ENCODE measurements around the gene CLEC16A.
A peak's percentile ranks its signal among the peaks of the same experiment; 100 is the strongest.

The CLEC16A gene

DNA sequence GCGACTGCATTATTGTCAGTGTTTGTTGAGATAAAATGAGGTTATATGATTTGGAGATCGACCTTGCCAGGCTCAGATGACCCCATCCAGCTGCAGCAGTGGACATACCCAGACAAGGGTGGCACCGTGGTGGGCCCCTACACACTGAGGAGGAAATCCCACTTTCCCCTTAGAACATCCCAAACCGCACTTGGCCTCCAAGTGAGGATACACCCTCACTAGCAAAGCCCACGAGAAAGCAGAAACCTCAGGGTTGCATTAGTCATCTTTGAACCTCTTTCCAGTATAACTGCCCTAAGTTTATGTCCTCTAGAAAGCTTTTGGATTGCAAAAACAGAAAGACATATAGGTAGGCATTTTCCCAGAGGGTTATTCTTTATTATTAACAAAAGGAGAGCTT is 101.5 kb downstream of the CLEC16A start:
- DNase-seq = peak; percentile 40

- peak; percentile 45 for DNase-seq
Measured at GRCh38 chr16:11046382-11046931, 102.1 kb downstream of the CLEC16A start.

GRCh38 chr16:11047057-11047456 is 102.7 kb downstream of the CLEC16A start:
- no peak for DNase-seq

DNA sequence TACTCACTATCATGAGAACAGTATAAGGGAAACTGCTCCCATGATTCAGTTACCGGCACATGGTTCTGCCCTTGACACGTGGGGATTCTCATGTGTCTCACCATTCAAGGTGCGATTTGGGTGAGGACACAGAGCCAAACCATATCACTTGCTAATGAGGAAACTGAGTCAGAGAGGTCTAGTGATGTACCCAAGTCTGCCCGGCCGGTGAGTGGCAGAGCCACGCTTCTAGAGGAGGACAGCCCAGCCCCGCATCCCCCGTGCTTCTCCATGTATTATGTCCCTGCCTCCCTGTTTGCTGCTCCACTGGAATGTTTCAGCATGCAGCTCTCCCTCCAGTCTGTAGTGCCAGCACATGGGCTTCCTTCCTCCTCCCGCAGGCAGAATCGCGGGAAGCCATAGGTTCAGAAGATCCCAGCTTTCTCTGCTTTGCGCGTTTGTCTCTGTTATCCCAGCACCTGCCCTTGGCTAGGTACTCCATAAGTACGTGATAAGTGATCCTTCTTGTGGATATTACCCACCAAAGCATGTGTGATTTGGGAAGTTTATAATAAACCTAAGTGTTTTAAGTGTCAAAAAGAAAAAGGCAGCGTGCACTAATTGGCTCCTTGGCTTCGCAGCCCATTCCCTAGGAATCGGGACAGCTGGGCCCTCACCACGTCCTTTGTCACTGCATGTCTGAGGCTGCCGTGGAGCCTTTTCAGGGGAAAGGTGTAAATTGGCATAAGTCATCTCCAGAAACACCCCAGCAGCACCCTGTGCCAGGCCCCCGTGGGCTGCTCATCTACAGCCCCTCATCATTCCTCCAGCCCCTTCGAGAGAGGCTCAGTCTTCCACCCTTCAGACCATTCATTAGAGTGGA is 103.8 kb downstream of the CLEC16A start:
- DNase-seq = peak; percentile 54

DNA sequence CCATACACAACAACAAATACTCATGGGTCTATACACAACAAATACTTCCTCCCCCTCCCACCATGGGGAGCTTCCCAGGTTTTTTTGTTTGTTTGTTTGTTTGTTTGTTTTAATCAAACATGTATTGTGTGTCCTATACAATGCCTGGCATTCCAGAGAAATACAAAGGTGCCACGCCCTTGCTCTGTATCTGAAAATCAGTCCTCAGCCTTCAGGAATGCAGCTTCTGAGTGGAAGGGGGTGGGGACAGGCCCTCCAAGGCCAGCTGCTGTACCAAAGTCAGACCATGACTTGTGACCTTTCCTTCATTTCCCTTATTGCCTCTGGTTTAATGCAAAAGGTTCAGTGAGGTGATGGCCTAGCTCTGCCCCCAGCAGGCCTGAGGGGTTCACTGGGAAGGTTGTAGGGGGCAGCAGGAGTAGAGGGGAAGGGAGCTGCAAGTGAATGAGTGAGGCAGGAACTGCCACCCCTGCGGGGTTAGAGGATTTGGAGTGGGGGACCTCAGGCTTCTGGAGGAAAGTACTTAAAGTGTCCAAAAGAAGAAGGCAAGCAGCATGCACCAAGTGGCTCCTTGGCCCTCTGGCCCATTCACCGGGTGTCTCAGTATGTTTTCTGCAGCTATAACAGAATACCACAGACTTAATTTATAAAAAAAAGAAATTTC is 105.2 kb downstream of the CLEC16A start:
- peak; percentile 52 for DNase-seq

GRCh38 chr16:11050536-11050935 is 106.2 kb downstream of the CLEC16A start:
- DNase-seq = peak; percentile 58

- no peak for DNase-seq
Measured at GRCh38 chr16:11050944-11051343, 106.6 kb downstream of the CLEC16A start.

GRCh38 chr16:11051430-11051829 is 107.1 kb downstream of the CLEC16A start:
- no peak for DNase-seq

DNA sequence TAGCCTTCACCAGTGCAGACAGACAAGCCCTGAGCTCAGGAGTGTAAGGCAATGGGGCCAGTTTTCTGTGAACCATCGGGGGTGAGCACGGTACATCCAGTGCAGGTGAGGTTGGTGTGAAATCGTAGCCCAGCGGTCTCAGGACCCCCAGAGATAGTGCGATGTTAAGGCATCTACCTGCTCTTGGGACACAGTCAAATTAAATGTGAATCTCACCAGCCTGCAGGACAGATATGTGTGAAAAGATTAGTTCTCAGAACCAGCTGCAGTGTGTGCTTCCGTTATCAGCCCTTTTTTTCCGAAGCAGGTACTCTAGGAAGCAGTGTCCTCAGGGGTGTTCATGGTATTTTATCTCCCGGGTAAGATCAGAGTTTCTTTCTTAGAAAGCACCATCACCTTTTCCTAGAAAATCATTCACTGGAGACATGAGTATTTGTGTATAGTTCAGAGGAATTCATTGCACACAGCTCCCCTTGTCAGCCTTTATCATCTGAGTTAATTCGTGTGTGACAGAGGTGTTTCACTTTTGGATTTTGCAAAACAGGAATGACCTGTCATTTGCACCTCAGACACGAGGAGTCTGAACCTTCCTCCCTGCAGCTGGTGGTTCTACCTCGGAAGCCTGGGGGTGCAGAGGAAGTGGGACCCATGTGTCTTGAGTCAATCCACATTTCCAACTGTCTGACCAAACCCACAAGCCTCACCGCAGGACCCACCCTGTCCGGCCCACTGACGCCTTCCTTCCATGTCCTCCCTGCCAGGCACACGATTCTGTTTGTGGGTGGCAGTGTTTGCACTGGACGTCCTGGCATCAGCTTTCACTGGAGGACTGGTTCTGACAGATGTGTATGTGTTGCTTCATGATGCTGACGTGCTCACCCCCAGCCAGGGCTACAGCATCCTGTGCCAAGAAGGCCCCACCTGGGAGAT is 107.8 kb downstream of the CLEC16A start:
- DNase-seq = peak; percentile 94

- no peak for DNase-seq
Measured at GRCh38 chr16:11053916-11054460, 109.6 kb downstream of the CLEC16A start.

- no peak for DNase-seq
Measured at GRCh38 chr16:11056090-11056992, 112.0 kb downstream of the CLEC16A start.

DNA sequence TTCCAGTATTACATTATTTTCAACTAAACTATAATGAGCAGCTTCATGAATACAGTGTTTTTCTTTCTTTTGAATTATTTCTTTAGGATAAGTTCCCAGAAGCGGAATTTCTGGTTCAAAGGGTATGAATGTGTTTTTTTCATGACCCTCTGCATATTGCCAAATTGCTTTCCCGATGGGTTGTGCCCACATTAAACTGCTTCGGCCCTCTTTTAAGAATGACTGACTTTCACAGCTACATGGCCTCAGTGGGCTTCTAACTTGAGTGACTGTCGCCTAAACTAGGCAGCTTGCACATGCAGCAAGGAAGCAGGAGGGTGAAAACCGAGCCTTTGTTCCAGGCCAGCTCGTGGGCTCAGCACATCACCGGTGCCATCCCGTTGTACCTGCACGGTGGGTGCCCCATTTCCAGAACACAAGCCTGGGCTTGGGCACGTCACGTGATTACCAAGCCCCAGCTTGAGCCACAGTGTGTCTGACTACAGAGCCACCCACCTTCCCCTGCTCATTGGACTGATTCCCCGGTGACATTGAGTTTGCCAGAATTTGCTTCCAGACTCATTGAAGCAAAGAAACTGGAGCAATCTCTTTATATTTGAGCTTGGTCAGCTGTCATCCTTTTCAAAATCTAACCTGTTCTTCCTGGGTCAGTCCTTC is 112.8 kb downstream of the CLEC16A start:
- DNase-seq = no peak

DNA sequence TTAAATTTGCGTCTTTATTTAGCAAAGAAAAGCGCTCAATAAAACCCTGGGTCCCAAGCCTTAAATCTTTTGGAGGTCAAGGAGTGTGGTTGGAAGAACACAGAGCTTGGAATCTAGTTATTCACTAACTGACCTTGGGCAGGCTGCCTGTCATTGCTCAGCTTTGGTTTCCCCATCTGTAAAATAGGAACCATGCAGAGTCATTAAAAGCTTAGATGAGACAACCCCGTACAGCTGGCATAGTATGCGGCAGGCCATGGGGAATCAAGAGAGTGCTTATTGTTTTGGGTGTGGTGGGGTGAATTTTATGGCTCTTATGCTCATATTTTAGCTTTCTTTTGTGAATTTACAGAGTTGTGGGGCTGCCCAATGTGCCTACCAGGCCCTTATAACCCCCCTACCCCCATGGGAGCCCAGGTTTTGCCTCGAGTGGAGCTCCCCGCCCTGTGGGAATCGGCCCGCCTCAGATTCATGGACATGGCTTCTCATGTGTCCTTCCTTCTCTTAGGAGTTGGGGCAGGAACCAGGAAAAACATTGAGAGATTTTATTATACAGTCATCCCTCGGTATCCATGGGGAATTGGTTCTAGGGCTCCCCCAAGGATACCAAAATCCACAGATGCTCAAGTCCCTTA is 113.5 kb downstream of the CLEC16A start:
- no peak for DNase-seq

DNA sequence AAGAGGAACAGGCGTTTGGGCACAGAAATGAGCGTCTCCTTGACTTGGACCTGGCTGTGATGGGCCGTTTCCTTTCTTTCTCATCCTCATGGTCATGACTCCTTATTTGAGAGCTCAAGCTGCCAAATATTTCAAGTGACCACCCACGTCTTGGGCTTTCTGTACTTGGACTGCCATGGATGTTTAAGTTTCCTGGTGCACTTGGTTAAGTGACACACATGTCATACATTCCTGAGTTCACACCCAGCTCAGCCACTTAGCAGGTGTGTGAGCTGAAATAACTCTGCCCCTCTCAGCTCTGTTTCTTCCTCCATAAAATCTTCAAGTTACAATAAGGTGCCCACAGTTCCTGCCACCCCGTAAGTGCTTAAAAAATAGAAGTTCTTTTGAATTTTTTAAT is 114.5 kb downstream of the CLEC16A start:
- DNase-seq = no peak

- no peak for DNase-seq
Measured at GRCh38 chr16:11059588-11059987, 115.2 kb downstream of the CLEC16A start.

DNA sequence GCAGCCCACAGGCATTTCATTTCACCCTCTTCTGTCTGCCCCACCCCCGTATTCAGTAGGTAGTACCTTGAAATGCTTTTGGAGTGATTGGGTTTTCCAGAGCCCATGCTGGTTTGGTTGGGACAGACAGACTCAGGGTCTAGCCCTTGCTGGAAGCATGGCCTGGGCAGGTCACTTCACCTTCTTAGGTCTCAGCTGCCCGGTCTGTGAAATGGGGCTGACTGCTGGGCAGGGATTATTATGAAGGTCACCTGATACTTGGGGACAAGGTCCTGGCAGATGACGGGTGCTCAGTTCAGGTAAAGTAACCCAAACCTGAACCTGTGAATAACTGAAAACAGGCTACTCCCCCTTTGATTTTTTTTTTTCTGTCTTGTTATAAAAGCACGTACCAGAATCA is 116.0 kb downstream of the CLEC16A start:
- DNase-seq = no peak

- DNase-seq = no peak
Measured at GRCh38 chr16:11060842-11061241, 116.5 kb downstream of the CLEC16A start.

GRCh38 chr16:11061629-11062270 is 117.4 kb downstream of the CLEC16A start:
- no peak for DNase-seq

GRCh38 chr16:11063448-11064201 is 119.3 kb downstream of the CLEC16A start:
- no peak for DNase-seq

Data from activated CD8-positive, alpha-beta memory T cell treated with anti-CD3 and anti-CD28 coated beads, Interleukin-2, amount 50 U/mL, for 48 hours (primary cell).